ENCODE results near the gene TTC9B.
A peak's percentile ranks its signal among the peaks of the same experiment; 100 is the strongest.

Gene TTC9B

DNA sequence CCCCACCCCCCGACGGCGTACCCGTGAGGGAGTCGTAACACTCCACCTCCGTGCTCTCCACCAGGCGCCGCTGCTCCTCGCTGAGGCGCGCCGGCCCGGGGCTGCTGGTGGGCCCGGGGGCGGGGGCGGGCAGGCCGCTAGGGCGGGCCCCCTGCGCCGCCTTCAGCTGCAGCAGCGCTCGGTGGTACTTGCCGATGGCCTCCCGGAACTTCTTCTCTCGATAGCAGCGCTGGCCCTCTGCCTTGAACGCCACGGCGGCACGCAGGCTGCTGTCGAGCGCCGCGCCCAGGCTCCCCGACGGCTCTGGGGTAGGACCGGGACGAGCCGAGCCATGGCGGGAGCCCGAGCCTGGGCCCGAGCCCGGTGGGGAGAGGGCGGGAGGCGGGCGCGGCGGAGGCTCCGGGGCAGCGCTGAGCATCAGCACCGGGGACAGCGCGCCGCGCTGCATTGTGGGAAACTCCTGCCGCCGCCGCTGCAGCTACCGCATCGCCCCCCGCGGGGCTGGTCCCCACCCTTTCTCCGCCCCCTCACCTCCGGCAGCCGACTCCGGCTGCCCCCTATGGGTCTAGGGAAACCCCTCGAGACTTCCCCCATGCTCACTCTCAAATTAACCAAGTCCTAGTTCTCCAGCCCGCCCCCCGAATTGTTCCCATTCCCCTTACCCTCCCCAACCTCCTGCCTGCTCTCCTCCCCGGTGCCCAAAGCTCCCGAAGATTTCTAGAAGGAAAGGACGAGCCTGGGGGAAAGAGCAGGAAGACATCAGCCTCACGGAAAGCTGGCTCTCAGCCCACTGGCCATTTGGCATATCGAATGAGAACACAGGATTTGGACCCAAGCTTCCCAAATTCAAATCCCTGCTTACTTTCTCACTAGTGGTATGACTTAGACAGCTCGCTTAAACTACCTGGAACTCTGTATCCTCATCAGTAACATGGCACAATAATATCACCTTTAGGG is at the start of gene TTC9B:
TTC9B (minus strand) TSS at position 451 of the 957 bp plus-strand sequence; CDS start at position 448, 3 bp downstream.
- DNase-seq, result peak; percentile 40

DNA sequence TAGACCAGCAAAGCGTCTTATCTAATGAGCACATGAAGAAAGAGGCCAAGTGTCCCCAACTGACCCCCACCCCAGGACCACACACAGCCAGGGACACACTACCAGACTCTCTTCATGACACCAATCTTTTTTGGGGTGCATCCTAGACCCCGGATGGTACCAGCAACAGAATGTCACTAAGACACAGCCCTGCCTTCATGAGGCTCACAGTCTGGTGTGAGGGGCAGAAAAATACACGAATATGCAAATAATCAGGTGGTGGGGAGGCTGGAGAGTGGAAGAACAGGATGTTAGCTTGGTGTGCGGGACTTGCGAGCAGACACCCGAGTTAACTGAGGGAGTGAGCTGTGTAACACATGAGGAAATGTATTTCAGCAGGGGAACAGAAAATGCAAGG is 49.4 kb upstream of the TTC9B start:
- DNase-seq, result no peak

GRCh38 chr19:40266912-40267600 is 48.9 kb upstream of the TTC9B start:
- no peak for DNase-seq

GRCh38 chr19:40266119-40266518 is 47.9 kb upstream of the TTC9B start:
- no peak for DNase-seq

GRCh38 chr19:40265763-40266099 is 47.5 kb upstream of the TTC9B start:
- DNase-seq, result no peak

DNA sequence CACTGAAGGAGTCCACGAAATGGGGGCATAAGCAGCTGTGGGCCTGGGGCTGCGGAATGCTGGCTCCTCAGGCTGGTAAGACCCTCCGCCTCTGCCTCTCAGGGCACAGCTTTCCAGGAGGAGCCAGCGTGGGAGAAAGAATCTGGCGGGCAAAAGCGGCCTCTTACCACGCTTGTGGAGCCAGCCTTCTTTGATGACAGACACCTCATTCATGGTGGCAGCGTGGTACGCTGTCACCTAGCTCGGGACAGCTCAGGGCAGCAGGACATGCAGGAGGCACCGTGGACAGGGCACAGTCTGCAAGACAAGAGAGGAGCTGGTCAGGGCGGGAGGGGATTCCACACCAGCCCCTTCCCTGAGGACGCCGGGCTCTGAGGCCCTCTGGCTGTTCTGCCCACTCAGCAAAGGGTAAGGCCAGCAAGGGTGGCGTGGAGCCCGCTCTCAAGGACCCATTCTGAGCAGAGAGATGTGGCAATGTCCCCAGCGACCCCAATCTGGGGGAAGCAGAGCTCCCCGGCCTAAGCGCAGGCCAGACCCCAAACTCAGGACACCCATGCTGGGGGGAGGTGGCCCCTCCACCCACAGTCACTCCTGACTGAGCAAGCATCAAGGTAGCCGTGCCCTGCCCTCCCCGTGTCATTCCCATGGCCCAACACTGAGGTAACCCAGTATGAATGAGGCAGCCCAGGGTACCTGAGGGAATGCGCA is 47.0 kb upstream of the TTC9B start:
- DNase-seq, result no peak

DNA sequence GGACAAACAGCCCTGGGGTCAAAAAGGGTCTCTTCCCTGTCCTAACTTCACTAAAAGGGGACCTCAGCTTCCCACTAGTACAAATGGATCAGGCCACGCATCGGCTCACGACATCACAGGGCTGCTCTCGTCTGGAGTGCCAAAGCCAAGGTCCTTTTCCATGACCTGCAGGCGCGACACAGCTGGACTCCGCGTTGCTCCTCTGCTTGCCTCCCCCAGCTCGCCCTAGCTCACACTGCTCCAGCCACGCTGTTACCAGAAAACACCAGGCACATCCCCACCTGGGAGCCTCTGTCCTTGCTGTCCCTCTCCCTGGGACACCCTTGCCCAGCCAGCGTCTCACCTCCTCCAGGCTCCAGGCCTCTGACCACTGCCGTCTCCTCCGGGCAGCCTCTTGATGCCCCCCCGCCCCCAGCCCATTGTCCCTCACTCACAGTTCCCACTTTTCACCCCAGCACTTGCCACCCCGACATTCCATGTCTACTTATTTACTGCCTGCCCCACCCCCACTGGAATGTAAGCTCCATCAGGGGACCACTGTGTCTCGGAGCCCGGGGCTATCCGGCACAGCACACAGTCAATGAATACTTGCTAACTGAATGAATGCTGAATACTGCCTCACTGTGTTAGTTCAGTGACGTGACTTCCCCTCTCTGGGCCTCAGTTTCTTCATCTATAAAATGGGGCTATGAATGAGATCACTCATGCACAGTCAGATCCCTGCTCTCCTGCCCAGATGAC is 46.3 kb upstream of the TTC9B start:
- no peak for DNase-seq

GRCh38 chr19:40263440-40264313 is 45.5 kb upstream of the TTC9B start:
- no peak for DNase-seq

DNA sequence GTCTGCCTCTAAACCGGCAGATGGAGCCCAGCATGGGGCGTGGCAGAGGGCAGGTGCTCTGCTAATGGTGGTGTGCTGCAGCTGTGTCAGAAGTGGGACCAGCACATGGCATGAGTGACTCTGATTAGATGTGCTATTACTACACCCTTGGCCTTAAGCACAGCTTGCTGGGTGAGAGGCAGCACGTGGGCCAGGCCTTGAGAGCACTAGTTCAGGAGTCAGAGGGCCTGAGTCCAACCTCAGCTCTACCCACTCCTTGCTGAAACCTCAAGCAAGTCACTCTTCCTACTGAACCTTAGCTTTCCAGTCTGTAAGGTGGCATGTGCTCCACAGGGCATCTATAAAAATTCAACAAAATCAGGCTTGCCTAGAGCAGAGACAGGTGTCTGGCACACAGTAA is 44.2 kb upstream of the TTC9B start:
- DNase-seq, result no peak

DNA sequence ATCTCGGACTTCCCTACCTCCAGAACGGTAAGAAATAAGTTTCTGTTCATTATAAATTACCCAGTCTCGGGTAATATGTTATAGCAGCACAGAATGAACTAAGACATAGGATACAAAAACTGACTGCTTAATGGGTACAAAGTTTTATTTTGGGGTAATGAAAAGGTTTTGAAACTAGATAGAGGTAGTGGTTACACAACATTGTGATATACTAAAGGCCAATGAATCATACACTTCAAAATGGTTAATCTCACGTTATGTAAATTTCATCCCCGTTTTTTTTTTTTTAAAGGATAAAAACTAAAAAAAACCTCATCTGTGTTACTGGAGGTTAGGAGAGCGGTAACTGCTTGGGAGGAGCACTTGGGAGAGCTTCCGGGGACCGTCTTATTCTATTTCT is 43.4 kb upstream of the TTC9B start:
- no peak for DNase-seq

DNA sequence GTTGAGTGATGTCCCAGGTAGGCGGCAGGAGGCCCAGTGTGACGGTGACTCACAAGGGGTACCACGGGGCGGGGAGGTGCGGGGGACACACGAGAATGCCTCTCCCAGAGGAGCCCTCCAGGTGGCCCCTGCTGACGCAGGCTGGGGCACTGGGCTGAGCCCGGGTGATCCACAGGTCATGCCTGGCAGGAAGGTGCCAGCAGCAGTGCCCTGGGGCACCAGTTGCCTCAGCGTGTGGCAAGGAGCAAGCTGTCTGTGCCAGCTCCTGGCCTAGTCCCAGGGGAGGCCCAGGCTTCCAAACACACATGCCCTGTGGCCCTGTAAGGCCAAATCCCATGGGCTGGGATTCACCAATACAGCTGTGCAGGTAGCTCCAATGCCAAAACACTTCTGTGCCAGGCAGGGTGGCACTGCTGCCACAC is 38.9 kb upstream of the TTC9B start:
- DNase-seq, result no peak

- DNase-seq, result no peak
Measured at GRCh38 chr19:40256512-40256911, 38.3 kb upstream of the TTC9B start.

- no peak for DNase-seq
Measured at GRCh38 chr19:40255619-40256166, 37.5 kb upstream of the TTC9B start.

DNA sequence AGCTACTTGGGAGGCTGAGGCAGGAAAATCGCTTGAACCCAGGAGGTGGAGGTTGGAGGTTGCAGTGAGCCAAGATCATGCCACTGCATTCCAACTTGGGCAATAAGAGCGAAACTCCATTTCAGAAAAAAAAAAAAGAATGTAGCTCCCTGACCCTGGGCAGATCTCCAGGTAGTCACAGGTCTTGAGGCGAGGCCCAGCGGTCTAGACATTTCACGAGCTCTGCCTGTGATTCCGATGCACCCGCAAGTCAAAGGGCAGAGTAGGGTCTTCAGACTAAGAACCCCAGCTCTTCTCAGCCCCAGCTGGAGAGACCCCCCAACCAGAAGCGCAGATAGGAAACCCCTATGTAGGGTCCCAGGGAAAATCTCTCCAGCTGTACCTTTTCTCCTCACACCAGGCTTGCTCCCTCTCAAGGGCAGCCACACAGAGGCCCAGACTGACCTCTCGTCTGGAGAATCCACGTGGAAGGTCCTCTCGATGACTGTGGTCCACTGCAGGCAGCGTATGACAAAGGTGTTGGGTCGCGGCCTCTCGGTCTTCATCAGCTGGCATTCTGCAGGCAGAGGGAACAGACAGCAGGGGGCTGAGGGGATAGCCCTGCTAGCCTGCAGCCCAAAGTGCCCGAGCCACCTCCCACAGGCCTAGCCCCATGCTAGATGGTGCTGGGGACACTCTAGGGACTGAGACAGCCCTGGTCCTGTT is 36.7 kb upstream of the TTC9B start:
- DNase-seq, result no peak

DNA sequence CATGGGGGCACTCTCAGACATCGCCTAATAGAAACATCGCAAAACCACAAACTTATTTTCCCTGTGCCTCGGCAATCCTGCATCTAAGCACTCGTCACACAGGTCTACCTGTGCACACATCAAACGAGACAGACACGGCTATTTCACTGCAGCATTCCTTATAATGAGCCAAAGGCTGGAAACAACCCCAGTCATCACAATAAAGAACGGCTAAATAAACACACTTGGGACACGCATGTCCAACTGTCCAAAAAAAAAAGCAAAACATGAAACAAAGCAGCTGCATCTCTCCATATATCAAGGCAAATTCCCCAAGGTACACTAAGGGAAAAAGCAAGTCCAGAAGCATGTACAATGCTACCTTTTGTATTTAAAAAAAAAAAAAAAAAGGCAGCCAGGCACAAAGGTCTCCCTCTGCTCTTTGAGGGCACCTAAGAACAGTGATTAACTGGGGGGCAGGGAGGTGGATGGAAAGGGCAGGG is 35.5 kb upstream of the TTC9B start:
- no peak for DNase-seq

- no peak for DNase-seq
Measured at GRCh38 chr19:40252395-40252794, 34.2 kb upstream of the TTC9B start.

- no peak for DNase-seq
Measured at GRCh38 chr19:40251991-40252390, 33.8 kb upstream of the TTC9B start.

- no peak for DNase-seq
Measured at GRCh38 chr19:40251244-40251643, 33.1 kb upstream of the TTC9B start.

- no peak for DNase-seq
Measured at GRCh38 chr19:40249781-40250180, 31.6 kb upstream of the TTC9B start.

- no peak for DNase-seq
Measured at GRCh38 chr19:40249201-40249600, 31.0 kb upstream of the TTC9B start.
